ENCODE data around the gene OS9.

Gene OS9

GRCh38 chr12:57751788-57752667 lies 58.1 kb downstream of the OS9 start, which contains the start of gene CDK4 (continued):
- TF ChIP-seq ZNF518A (tag by site-specific recombination; conservative IDR thresholded peaks at IDR 0.05; ENCODE audit: low read depth) (peak; percentile 63), SP3 (tag by site-specific recombination; IDR thresholded peaks at IDR 0.05) (peak; percentile 100), ZNF266 (tag by site-specific recombination; IDR thresholded peaks at IDR 0.05; ENCODE audit: low read depth) (no peak), GLI2 (tag by site-specific recombination; IDR thresholded peaks at IDR 0.05; ENCODE audit: borderline replicate concordance, low read depth) (no peak), ZNF660 (tag by site-specific recombination; IDR thresholded peaks at IDR 0.05) (peak; percentile 87; the same call in 1 of the 2 replicates), PBX3 (CRISPR knock-in tag; IDR thresholded peaks at IDR 0.05) (no peak), ZNF621 (tag by site-specific recombination; IDR thresholded peaks at IDR 0.05) (no peak), ZNF558 (tag by site-specific recombination; IDR thresholded peaks at IDR 0.05) (peak; percentile 63; the same call in 1 of the 2 replicates), ZNF362 (tag by site-specific recombination; IDR thresholded peaks at IDR 0.05) (no peak), SP7 (tag by site-specific recombination; IDR thresholded peaks at IDR 0.05) (peak; percentile 89), ZNF580 (tag by site-specific recombination; IDR thresholded peaks at IDR 0.05) (peak; percentile 91), TSHZ1 (tag by site-specific recombination; IDR thresholded peaks at IDR 0.05; ENCODE audit: borderline replicate concordance) (no peak), ZNF175 (tag by site-specific recombination; IDR thresholded peaks at IDR 0.05) (no peak), ZBTB21 (tag by site-specific recombination; IDR thresholded peaks at IDR 0.05) (peak; percentile 36; the same call in 1 of the 2 replicates), ZNF510 (tag by site-specific recombination; IDR thresholded peaks at IDR 0.05; ENCODE audit: insufficient replicate concordance) (no peak), ZNF488 (tag by site-specific recombination; IDR thresholded peaks at IDR 0.05) (no peak), ZNF549 (tag by site-specific recombination; IDR thresholded peaks at IDR 0.05) (no peak), KLF17 (tag by site-specific recombination; IDR thresholded peaks at IDR 0.05) (peak; percentile 82), ZNF610 (tag by site-specific recombination; IDR thresholded peaks at IDR 0.05; ENCODE audit: borderline replicate concordance) (peak; percentile 90), ZNF202 (tag by site-specific recombination; IDR thresholded peaks at IDR 0.05; ENCODE audit: borderline replicate concordance) (no peak), ZNF211 (tag by site-specific recombination; IDR thresholded peaks at IDR 0.05; ENCODE audit: low read depth) (no peak), ZNF23 (tag by site-specific recombination; IDR thresholded peaks at IDR 0.05; ENCODE audit: borderline replicate concordance) (no peak), ZNF214 (tag by site-specific recombination; IDR thresholded peaks at IDR 0.05; ENCODE audit: borderline replicate concordance) (no peak), GFI1B (tag by site-specific recombination; IDR thresholded peaks at IDR 0.05) (no peak), SP2 (tag by site-specific recombination; IDR thresholded peaks at IDR 0.05) (peak; percentile 99)

Data from HEK293 (cell line).